Osteoblast (primary cell): Measurements from ENCODE around the gene CIC. TPM values are rescaled to one million over a fixed set of nuclear protein-coding genes. Genes with fewer than 3 reads are reported as not detected.

Experiments used
- DNase-seq: peaks from one replicate; pipeline ENCODE4 v3.0.0; 2011; ENCODE audit warnings: low spot score, mixed read lengths; ENCODE audit not compliant: insufficient read length; ENCODE audit errors: missing footprints
- H2AFZ ChIP-seq: 2 replicates; pipeline ENCODE4 v1.6.0; 2011; ENCODE audit warnings: mild to moderate bottlenecking, low read length
- H3K27ac ChIP-seq: 2 replicates; pipeline ENCODE4 v1.5.1; 2011; ENCODE audit warnings: mild to moderate bottlenecking, low read depth, low read length, moderate library complexity
- H3K27me3 ChIP-seq: 2 replicates; pipeline ENCODE4 v1.6.0; 2012; ENCODE audit warnings: mild to moderate bottlenecking, control low read depth, inconsistent platforms, low read length, moderate library complexity; ENCODE audit not compliant: insufficient read depth
- H3K36me3 ChIP-seq: 2 replicates; pipeline ENCODE4 v1.5.1; 2011; ENCODE audit warnings: mild to moderate bottlenecking, low read length, control low read depth, moderate library complexity; ENCODE audit not compliant: insufficient read depth
- H3K4me1 ChIP-seq: 2 replicates; pipeline ENCODE4 v1.5.1; 2011; ENCODE audit warnings: mild to moderate bottlenecking, low read length, control low read depth, moderate library complexity; ENCODE audit not compliant: insufficient read depth
- H3K4me2 ChIP-seq: 2 replicates; pipeline ENCODE4 v1.6.0; 2011; ENCODE audit warnings: mild to moderate bottlenecking, low read length; ENCODE audit not compliant: insufficient read depth
- H3K4me3 ChIP-seq: fragments of 200-600 bp; sonication (generic); 3 replicates; pipeline ENCODE4 v1.5.1; 2012; ENCODE audit warnings: mild to moderate bottlenecking, low read length, inconsistent platforms; ENCODE audit not compliant: insufficient read depth
- H3K79me2 ChIP-seq: 2 replicates; pipeline ENCODE4 v1.6.0; 2012; ENCODE audit warnings: mild to moderate bottlenecking, low read length, control low read depth, inconsistent platforms; ENCODE audit not compliant: insufficient read depth
- H3K9me3 ChIP-seq: 2 replicates; pipeline ENCODE4 v1.5.1; 2011; ENCODE audit warnings: low read depth, low read length, control low read depth
- H4K20me1 ChIP-seq: 2 replicates; pipeline ENCODE4 v1.6.0; 2012; ENCODE audit warnings: mild to moderate bottlenecking, low read length, control low read depth; ENCODE audit not compliant: insufficient read depth
- total RNA-seq: library from RNA; depleted of rRNA; stranded (reverse); fragments of >200 nt; gene quantifications from 2 replicates; pipeline ENCODE4 v1.2.3, GENCODE V29; 2012
- TF ChIP-seq, protein P1 (sequence below): IDR thresholded peaks from 2 replicates; pipeline ENCODE4 v1.5.1; 2011; ENCODE audit warnings: mild to moderate bottlenecking, low read depth, low read length, moderate library complexity; ENCODE audit errors: extremely low read depth

The CIC gene
- total RNA-seq, 1 donor: 39.1 TPM

DNA sequence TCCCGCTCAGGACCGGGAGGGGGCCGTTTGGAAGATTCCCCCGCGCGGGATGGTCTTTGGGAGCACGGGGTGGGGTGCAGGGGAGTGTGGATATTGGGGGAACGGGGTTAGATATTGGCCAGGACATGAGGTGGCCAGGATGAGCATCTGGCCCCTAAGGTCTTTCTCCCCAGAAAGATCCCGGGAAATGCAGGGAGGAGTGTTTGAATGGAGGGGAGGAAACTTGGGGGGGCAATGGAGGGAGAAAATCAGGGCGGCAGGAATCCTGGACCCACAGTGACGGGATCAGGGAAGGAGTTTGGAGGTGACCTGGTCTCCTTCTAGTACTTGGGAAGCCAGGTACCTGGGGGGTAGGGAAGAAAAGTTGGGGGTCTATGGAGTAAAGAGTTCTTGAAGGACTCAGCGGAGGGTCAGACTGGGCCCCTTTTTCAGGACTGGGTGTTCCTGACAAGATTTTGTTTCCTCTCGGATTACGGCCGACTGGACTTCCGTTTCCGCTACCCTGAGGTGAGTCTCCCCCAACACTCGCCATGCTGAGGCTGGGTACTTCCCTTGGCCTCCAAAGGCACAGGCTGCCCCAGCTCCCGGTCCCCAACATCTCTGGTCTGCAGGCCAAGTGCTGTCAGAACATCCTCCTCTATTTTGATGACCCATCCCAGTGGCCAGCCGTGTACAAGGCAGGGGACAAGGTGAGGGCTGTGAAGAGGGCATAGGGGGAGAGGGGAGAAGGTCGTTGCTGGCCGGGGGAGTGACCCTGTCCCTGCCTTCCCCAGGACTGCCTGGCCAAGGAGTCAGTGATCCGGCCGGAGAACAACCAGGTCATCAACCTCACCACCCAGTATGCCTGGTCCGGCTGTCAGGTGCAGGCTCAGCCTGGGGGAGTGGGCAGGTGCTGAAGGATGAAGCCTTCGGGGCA lies 45.0 kb downstream of the CIC start:
- Histone ChIP-seq H3K4me1 (no peaks in the 10 kb centered on the region), H3K27me3 (peaks cover 35% of the 10 kb centered on the region), H3K36me3 (no peaks in the 10 kb centered on the region), H3K9me3 (no peaks in the 10 kb centered on the region), H2AFZ (no peak overlapping the region), H4K20me1 (peaks cover 4% of the 10 kb centered on the region), H3K4me3 (no peak overlapping the region), H3K27ac (no peak overlapping the region), H3K79me2 (no peaks in the 10 kb centered on the region), H3K4me2 (no peak overlapping the region)
- TF ChIP-seq, protein P1, sequence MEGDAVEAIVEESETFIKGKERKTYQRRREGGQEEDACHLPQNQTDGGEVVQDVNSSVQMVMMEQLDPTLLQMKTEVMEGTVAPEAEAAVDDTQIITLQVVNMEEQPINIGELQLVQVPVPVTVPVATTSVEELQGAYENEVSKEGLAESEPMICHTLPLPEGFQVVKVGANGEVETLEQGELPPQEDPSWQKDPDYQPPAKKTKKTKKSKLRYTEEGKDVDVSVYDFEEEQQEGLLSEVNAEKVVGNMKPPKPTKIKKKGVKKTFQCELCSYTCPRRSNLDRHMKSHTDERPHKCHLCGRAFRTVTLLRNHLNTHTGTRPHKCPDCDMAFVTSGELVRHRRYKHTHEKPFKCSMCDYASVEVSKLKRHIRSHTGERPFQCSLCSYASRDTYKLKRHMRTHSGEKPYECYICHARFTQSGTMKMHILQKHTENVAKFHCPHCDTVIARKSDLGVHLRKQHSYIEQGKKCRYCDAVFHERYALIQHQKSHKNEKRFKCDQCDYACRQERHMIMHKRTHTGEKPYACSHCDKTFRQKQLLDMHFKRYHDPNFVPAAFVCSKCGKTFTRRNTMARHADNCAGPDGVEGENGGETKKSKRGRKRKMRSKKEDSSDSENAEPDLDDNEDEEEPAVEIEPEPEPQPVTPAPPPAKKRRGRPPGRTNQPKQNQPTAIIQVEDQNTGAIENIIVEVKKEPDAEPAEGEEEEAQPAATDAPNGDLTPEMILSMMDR: no peak
- DNase-seq: no peak

DNA sequence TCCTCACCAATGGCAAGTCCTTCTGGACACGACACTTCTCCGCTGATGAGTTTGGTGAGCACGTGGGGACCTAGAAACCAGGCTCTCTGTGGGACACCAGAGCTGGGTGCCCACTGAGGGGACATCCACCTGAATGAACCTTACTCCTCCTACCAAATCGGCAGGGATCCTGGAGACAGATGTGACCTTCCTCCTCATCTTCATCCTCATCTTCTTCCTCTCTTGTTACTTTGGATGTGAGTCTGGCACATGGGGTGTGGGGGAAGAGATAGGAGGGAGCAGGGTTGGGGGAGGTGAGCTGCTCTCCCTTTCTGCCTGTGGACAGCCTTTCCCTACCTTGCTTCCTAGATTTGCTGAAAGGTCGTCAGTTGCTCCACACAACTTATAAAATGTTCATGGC lies 46.0 kb downstream of the CIC start:
- Histone ChIP-seq H2AFZ (no peak overlapping the region), H3K4me1 (no peaks in the 10 kb centered on the region), H3K27ac (no peak overlapping the region), H3K27me3 (peaks cover 35% of the 10 kb centered on the region), H4K20me1 (peaks cover 4% of the 10 kb centered on the region), H3K79me2 (no peaks in the 10 kb centered on the region), H3K36me3 (no peaks in the 10 kb centered on the region), H3K9me3 (no peaks in the 10 kb centered on the region), H3K4me2 (no peak overlapping the region), H3K4me3 (no peak overlapping the region)
- TF ChIP-seq, protein P1: no peak
- DNase-seq: no peak

DNA sequence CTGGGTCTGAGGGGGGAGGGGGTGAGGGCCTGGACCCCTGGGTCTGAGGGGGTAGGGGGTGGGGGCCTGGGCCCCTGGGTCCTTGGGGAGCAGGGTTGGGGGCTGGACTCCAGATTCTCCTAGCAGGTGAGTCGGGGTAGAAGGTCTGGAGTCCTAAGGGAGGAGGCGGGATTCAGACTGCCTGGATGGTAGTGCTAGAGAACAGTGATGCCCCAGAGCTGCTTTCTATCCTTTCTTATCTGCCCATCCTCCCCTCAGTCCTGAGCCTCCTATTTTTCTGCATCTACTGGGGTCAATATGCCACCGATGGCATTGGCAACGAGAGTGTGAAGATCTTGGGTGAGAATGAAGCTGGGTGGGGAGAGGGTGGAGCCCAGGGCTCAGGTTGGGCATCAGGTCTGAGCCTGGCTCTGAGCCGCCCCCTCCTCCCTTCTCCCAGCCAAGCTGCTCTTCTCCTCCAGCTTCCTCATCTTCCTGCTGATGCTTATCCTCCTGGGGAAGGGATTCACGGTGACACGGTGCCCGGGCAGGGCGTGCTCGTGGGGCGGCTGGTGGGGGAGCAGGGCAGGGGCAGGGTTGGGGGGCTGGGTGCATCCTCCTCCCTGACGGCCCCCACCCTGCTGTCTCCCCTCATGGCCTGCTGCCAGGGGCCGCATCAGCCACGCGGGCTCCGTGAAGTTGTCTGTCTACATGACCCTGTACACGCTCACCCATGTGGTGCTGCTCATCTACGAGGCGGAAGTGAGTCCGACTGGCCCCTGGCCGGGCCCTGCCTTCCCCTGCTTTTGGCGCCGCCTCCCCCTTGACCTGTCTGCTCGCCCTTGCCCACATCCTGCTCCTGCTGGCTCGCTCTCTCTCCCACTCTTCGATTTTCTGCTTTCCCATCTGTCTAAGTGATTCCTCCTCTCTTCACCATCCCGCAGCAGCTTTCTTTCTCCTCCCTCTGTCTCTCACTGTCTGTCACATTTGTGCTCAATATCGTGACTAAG lies 47.5 kb downstream of the CIC start:
- Histone ChIP-seq H4K20me1 (peaks cover 4% of the 10 kb centered on the region), H3K4me2 (no peak overlapping the region), H3K79me2 (no peaks in the 10 kb centered on the region), H3K27me3 (peaks cover 33% of the 10 kb centered on the region), H2AFZ (no peak overlapping the region), H3K4me1 (no peaks in the 10 kb centered on the region), H3K9me3 (no peaks in the 10 kb centered on the region), H3K4me3 (no peak overlapping the region), H3K27ac (no peak overlapping the region), H3K36me3 (no peaks in the 10 kb centered on the region)
- peak; percentile 91 for DNase-seq
- TF ChIP-seq, protein P1: no peak
